Omental fat pad (tissue), 4 donors: ENCODE measurements around the gene RCAN1. TPM values are rescaled to one million over a fixed set of nuclear protein-coding genes. Genes with fewer than 3 reads are reported as not detected.
"Not testable (repeated sequence)": the region's sequence is repeated elsewhere in the genome, so short reads cannot be mapped to it uniquely, and the experiment has no call there.

Source experiments
- ATAC-seq: fragments of 150-250 bp; one replicate; pipeline ENCODE4 v1.9.1; 2016; ENCODE audit warnings: mild to moderate bottlenecking, moderate library complexity; ENCODE audit not compliant: low FRiP score
- DNase-seq: peaks from one replicate; pipeline ENCODE4 v3.0.0-alpha.2; 2019; ENCODE audit warnings: low spot score
- CTCF ChIP-seq, 3 donors: fragments of 450-650 bp; IDR thresholded peaks; one replicate each; pipeline ENCODE4 v1.5.1; 2016 to 2017; ENCODE audit warnings: antibody characterized with exemption in 3 of 3, mild to moderate bottlenecking in 3 of 3, moderate library complexity in 2 of 3
- total RNA-seq, 4 donors: library from RNA; depleted of rRNA; stranded (reverse); fragments of >200 nt; gene quantifications; one replicate each; pipeline ENCODE4 v1.1.0, GENCODE V29; 2016

The RCAN1 gene
- total RNA-seq, 4 donors from 2014 or later = 62.6 to 73.5 (median 68.7) TPM

- TF ChIP-seq CTCF (IDR thresholded peaks at IDR 0.05) = no peak
- DNase-seq = no peak
- ATAC-seq = no peak
These were observed 54.9 kb downstream of the RCAN1 start for GRCh38 chr21:34560021-34560420.

- TF ChIP-seq CTCF (IDR thresholded peaks at IDR 0.05) = no peak
- ATAC-seq = no peak
- no peak for DNase-seq
These were observed 55.8 kb downstream of the RCAN1 start for GRCh38 chr21:34559089-34559631.

GRCh38 chr21:34558166-34558565 lies 56.7 kb downstream of the RCAN1 start:
- no peak for TF ChIP-seq CTCF (IDR thresholded peaks at IDR 0.05)
- ATAC-seq (no peak), DNase-seq (no peak)

- no peak for DNase-seq
- TF ChIP-seq CTCF (IDR thresholded peaks at IDR 0.05) = no peak
- ATAC-seq = no peak
These were observed 57.7 kb downstream of the RCAN1 start for GRCh38 chr21:34557261-34557660.

GRCh38 chr21:34554670-34555069 lies 60.2 kb downstream of the RCAN1 start:
- not testable (repeated sequence) for DNase-seq

GRCh38 chr21:34554227-34554626 lies 60.7 kb downstream of the RCAN1 start:
- no peak for ATAC-seq
- no peak for TF ChIP-seq CTCF (IDR thresholded peaks at IDR 0.05)

More at GRCh38 chr21:34554670-34555069, 60.2 kb downstream of the RCAN1 start:
- ATAC-seq = not testable (repeated sequence)

GRCh38 chr21:34553151-34553952 lies 61.6 kb downstream of the RCAN1 start:
- ATAC-seq (peak; percentile 48), DNase-seq (no peak)
- no peak for TF ChIP-seq CTCF (IDR thresholded peaks at IDR 0.05)

More at GRCh38 chr21:34554227-34554626, 60.7 kb downstream of the RCAN1 start:
- no peak for DNase-seq
